GM23338 (cell line): ENCODE data around the gene RAD18. TPM values are rescaled to one million over a fixed set of nuclear protein-coding genes. Genes with fewer than 3 reads are reported as not detected.

Experiments
- ATAC-seq: fragments of 200-7000 bp; cut with Tn5 transposase; 3 replicates; pipeline ENCODE4 v1.9.1; 2020
- DNase-seq: peaks from one replicate; pipeline ENCODE4 v3.0.0-alpha.2; 2015; ENCODE audit warnings: low spot score
- H2AFZ ChIP-seq: fragments of 200-600 bp; sonication (generic); 2 replicates; pipeline ENCODE4 v1.8.0; 2016; ENCODE audit warnings: antibody characterized with exemption, mild to moderate bottlenecking, moderate library complexity
- H3F3A ChIP-seq: fragments of 200-600 bp; sonication (generic); replicated peaks from 2 replicates; pipeline ENCODE4 v1.8.0; 2017; ENCODE audit warnings: antibody characterized with exemption, mixed run types, low read depth
- H3K27ac ChIP-seq: fragments of 200-600 bp; sonication (generic); 2 replicates; pipeline ENCODE4 v1.6.1; 2016; ENCODE audit warnings: low read depth
- H3K27me3 ChIP-seq: fragments of 200-600 bp; sonication (generic); 2 replicates; pipeline ENCODE4 v1.8.0; 2016; ENCODE audit warnings: mild to moderate bottlenecking, mixed run types, moderate library complexity; ENCODE audit not compliant: insufficient read depth
- H3K36me3 ChIP-seq: fragments of 200-600 bp; sonication (generic); 2 replicates; pipeline ENCODE4 v1.8.0; 2016; ENCODE audit warnings: mild to moderate bottlenecking; ENCODE audit not compliant: insufficient read depth
- H3K4me1 ChIP-seq: fragments of 200-600 bp; sonication (generic); 2 replicates; pipeline ENCODE4 v1.8.0; 2016; ENCODE audit warnings: mild to moderate bottlenecking, moderate library complexity; ENCODE audit not compliant: insufficient read depth
- H3K4me2 ChIP-seq: fragments of 200-600 bp; sonication (generic); 2 replicates; pipeline ENCODE4 v1.7.1; 2017; ENCODE audit warnings: mixed run types
- H3K4me3 ChIP-seq: fragments of 200-600 bp; sonication (generic); 2 replicates; pipeline ENCODE4 v1.6.1; 2016; ENCODE audit warnings: mixed run types
- H3K79me2 ChIP-seq: fragments of 200-600 bp; sonication (generic); replicated peaks from 2 replicates; pipeline ENCODE4 v1.8.0; 2017; ENCODE audit warnings: mild to moderate bottlenecking; ENCODE audit not compliant: insufficient read depth
- H3K9me2 ChIP-seq: fragments of 200-600 bp; sonication (generic); 2 replicates; pipeline ENCODE4 v1.8.0; 2017; ENCODE audit not compliant: insufficient read depth
- H4K20me1 ChIP-seq: fragments of 200-600 bp; sonication (generic); replicated peaks from 2 replicates; pipeline ENCODE4 v1.8.0; 2017; ENCODE audit warnings: mild to moderate bottlenecking; ENCODE audit not compliant: insufficient read depth
- H3K27ac Mint-ChIP-seq: 2 replicates; pipeline ENCODE4 v1.8.0; 2020; ENCODE audit warnings: inconsistent platforms, mild to moderate bottlenecking, moderate library complexity, mixed read lengths
- H3K27me3 Mint-ChIP-seq: 3 replicates; pipeline ENCODE4 v1.8.0; 2022; ENCODE audit warnings: low read depth, mild to moderate bottlenecking, moderate library complexity, mixed read lengths, inconsistent platforms; ENCODE audit not compliant: insufficient read depth, poor library complexity
- H3K36me3 Mint-ChIP-seq: 3 replicates; pipeline ENCODE4 v1.8.0; 2021; ENCODE audit warnings: low read depth, mild to moderate bottlenecking, inconsistent platforms, moderate library complexity, mixed read lengths
- H3K4me1 Mint-ChIP-seq: 3 replicates; pipeline ENCODE4 v1.8.0; 2020; ENCODE audit warnings: mild to moderate bottlenecking, inconsistent platforms, mixed read lengths
- H3K4me3 Mint-ChIP-seq: 3 replicates; pipeline ENCODE4 v1.8.0; 2021; ENCODE audit warnings: moderate library complexity, mild to moderate bottlenecking, inconsistent platforms, mixed read lengths
- H3K9me3 Mint-ChIP-seq: 3 replicates; pipeline ENCODE4 v1.8.0; 2020; ENCODE audit warnings: moderate library complexity, mild to moderate bottlenecking, inconsistent platforms, mixed read lengths
- NANOG ChIP-seq: IDR thresholded peaks from 2 replicates; pipeline ENCODE4 v1.6.1; 2016; ENCODE audit warnings: antibody characterized with exemption, borderline replicate concordance
- STAT1 ChIP-seq: IDR thresholded peaks from one replicate; pipeline ENCODE4 v1.6.1; 2016; ENCODE audit warnings: antibody characterized with exemption; ENCODE audit not compliant: unreplicated experiment
- polyA plus RNA-seq: library from polyadenylated mRNA; unstranded; fragments of >200 nt; fragmentation: Nextera tagmentation; extraction: Ambion mirVana; gene quantifications from 2 replicates; pipeline ENCODE4 v1.2.1, GENCODE V29; 2016
- total RNA-seq: library from RNA; depleted of rRNA; stranded (reverse); fragments of >200 nt; shearing (Covaris generic); gene quantifications from 2 replicates; pipeline ENCODE4 v1.2.3, GENCODE V29; 2014
- TF ChIP-seq, protein P1 (sequence below): fragments of 250-450 bp; sonication (Bioruptor Pico); IDR thresholded peaks from 2 replicates; pipeline ENCODE4 v1.5.0; 2020; ENCODE audit warnings: mild to moderate bottlenecking, moderate library complexity
- TF ChIP-seq, protein P2 (sequence below), 2 experiments: fragments of 200-600 bp in 1 of 2; sonication (generic) in 1 of 2; conservative IDR thresholded peaks; 2 replicates each; pipeline versions ENCODE4 v1.5.1 to v1.6.1; 2016 to 2017; ENCODE audit warnings: antibody characterized with exemption in 2 of 2, low read depth in 2 of 2, mild to moderate bottlenecking in 2 of 2, moderate library complexity in 1 of 2

The RAD18 gene
- total and polyA plus RNA-seq, 2 experiments from 2014 or later, result 25.4 to 40.1 TPM

DNA sequence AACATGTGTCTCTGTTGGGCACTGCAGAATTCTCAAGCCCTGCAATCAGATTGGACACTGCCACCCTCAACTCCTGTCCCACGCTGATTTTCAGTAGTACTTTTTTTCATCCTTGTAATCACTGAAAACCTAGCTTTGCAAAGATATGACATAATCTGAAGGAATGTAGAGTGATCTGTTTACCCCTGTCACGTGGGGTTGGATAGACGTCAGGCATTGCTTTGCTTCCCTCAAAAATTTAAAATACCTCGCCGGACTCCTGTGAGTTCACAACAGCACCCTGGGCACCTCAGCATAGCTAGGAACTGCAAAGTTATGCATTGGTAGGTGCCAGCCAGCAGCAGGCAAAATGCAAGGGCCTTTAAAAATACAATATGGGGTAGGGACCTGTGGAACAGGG lies 122.7 kb downstream of the RAD18 start:
- ATAC-seq, result no peak
- Histone ChIP-seq H2AFZ (no peak overlapping the region), H3K27ac (no peak overlapping the region), H3K36me3 (no peaks in the 10 kb centered on the region; the same call in 1 of the 2 replicates), H3K79me2 (no peaks in the 10 kb centered on the region), H3K27me3 (no peaks in the 10 kb centered on the region), H3K4me1 (no peaks in the 10 kb centered on the region), H4K20me1 (no peaks in the 10 kb centered on the region), H3K4me2 (no peak overlapping the region), H3K4me3 (no peak overlapping the region), H3K9me2 (no peaks in the 10 kb centered on the region; the same call in 1 of the 2 replicates), H3F3A (no peaks in the 10 kb centered on the region)
- Mint-ChIP-seq H3K27ac (no peak overlapping the region), H3K36me3 (no peaks in the 10 kb centered on the region), H3K9me3 (no peaks in the 10 kb centered on the region), H3K4me1 (no peaks in the 10 kb centered on the region), H3K27me3 (peaks cover 2% of the 10 kb centered on the region), H3K4me3 (no peak overlapping the region)
- TF ChIP-seq STAT1 (no peak), NANOG (no peak)
- TF ChIP-seq, protein P1, sequence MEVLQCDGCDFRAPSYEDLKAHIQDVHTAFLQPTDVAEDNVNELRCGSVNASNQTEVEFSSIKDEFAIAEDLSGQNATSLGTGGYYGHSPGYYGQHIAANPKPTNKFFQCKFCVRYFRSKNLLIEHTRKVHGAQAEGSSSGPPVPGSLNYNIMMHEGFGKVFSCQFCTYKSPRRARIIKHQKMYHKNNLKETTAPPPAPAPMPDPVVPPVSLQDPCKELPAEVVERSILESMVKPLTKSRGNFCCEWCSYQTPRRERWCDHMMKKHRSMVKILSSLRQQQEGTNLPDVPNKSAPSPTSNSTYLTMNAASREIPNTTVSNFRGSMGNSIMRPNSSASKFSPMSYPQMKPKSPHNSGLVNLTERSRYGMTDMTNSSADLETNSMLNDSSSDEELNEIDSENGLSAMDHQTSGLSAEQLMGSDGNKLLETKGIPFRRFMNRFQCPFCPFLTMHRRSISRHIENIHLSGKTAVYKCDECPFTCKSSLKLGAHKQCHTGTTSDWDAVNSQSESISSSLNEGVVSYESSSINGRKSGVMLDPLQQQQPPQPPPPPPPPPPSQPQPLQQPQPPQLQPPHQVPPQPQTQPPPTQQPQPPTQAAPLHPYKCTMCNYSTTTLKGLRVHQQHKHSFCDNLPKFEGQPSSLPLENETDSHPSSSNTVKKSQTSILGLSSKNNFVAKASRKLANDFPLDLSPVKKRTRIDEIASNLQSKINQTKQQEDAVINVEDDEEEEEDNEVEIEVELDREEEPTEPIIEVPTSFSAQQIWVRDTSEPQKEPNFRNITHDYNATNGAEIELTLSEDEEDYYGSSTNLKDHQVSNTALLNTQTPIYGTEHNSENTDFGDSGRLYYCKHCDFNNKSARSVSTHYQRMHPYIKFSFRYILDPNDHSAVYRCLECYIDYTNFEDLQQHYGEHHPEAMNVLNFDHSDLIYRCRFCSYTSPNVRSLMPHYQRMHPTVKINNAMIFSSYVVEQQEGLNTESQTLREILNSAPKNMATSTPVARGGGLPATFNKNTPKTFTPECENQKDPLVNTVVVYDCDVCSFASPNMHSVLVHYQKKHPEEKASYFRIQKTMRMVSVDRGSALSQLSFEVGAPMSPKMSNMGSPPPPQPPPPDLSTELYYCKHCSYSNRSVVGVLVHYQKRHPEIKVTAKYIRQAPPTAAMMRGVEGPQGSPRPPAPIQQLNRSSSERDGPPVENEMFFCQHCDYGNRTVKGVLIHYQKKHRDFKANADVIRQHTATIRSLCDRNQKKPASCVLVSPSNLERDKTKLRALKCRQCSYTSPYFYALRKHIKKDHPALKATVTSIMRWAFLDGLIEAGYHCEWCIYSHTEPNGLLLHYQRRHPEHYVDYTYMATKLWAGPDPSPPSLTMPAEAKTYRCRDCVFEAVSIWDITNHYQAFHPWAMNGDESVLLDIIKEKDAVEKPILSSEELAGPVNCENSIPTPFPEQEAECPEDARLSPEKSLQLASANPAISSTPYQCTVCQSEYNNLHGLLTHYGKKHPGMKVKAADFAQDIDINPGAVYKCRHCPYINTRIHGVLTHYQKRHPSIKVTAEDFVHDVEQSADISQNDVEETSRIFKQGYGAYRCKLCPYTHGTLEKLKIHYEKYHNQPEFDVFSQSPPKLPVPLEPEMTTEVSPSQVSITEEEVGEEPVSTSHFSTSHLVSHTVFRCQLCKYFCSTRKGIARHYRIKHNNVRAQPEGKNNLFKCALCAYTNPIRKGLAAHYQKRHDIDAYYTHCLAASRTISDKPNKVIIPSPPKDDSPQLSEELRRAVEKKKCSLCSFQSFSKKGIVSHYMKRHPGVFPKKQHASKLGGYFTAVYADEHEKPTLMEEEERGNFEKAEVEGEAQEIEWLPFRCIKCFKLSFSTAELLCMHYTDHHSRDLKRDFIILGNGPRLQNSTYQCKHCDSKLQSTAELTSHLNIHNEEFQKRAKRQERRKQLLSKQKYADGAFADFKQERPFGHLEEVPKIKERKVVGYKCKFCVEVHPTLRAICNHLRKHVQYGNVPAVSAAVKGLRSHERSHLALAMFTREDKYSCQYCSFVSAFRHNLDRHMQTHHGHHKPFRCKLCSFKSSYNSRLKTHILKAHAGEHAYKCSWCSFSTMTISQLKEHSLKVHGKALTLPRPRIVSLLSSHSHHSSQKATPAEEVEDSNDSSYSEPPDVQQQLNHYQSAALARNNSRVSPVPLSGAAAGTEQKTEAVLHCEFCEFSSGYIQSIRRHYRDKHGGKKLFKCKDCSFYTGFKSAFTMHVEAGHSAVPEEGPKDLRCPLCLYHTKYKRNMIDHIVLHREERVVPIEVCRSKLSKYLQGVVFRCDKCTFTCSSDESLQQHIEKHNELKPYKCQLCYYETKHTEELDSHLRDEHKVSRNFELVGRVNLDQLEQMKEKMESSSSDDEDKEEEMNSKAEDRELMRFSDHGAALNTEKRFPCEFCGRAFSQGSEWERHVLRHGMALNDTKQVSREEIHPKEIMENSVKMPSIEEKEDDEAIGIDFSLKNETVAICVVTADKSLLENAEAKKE (CRISPR knock-in tag), result no peak
- no peak for DNase-seq

DNA sequence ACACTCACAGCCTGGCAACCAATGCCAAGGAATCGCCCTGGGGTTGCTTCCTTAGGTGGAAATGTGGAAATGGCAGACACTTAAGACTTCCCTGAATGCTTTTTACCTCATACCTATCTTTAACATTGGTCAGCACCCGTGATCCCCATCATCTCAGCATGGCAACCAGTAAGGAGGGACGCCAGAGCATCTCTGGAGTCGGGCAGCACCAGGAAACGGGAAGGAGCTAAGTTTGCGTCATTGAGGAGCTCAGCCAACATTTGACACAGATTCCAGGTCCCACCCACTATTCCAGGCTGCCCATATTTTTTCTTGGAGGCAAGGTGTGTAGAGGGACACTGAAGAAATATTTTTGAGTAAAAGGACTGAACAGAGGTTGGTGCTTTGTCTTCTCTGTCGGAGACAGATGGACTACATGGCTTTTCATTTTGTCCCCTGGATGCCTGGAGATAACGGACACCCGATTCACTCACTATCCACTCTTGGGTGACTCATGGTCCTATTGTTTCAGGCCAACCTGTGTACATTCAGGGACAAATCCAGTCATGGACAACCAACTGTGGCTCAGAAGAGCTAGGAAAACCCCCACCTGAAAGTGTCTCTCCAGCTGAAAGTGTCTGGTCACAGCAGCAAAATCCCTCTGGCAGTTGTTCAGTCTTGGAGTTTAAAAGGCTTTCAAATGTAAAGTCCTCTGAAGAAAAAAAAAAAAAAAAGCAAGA lies 123.5 kb downstream of the RAD18 start:
- Mint-ChIP-seq H3K27ac (no peak overlapping the region), H3K36me3 (no peaks in the 10 kb centered on the region), H3K4me3 (no peak overlapping the region), H3K4me1 (no peaks in the 10 kb centered on the region), H3K9me3 (no peaks in the 10 kb centered on the region), H3K27me3 (peaks cover 2% of the 10 kb centered on the region)
- Histone ChIP-seq H3K4me2 (no peak overlapping the region), H3K79me2 (no peaks in the 10 kb centered on the region), H3F3A (no peaks in the 10 kb centered on the region), H3K36me3 (no peaks in the 10 kb centered on the region; the same call in 1 of the 2 replicates), H3K4me1 (no peaks in the 10 kb centered on the region), H4K20me1 (no peaks in the 10 kb centered on the region), H3K4me3 (no peak overlapping the region), H3K9me2 (no peaks in the 10 kb centered on the region), H3K27ac (no peak overlapping the region), H3K27me3 (no peaks in the 10 kb centered on the region), H2AFZ (no peak overlapping the region)
- TF ChIP-seq, protein P2, sequence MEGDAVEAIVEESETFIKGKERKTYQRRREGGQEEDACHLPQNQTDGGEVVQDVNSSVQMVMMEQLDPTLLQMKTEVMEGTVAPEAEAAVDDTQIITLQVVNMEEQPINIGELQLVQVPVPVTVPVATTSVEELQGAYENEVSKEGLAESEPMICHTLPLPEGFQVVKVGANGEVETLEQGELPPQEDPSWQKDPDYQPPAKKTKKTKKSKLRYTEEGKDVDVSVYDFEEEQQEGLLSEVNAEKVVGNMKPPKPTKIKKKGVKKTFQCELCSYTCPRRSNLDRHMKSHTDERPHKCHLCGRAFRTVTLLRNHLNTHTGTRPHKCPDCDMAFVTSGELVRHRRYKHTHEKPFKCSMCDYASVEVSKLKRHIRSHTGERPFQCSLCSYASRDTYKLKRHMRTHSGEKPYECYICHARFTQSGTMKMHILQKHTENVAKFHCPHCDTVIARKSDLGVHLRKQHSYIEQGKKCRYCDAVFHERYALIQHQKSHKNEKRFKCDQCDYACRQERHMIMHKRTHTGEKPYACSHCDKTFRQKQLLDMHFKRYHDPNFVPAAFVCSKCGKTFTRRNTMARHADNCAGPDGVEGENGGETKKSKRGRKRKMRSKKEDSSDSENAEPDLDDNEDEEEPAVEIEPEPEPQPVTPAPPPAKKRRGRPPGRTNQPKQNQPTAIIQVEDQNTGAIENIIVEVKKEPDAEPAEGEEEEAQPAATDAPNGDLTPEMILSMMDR (conservative IDR thresholded peaks at IDR 0.05; ENCODE audit: low read depth in 2 of 2), result no peak
- no peak for ATAC-seq
- no peak for DNase-seq
